ENCODE results near the gene TPRN. TPM values are rescaled to one million over a fixed set of nuclear protein-coding genes. Genes with fewer than 3 reads are reported as not detected.
A peak's percentile ranks its signal among the peaks of the same experiment; 100 is the strongest.

Gene TPRN
- total and polyA plus RNA-seq, 12 donors, result 10.2 to 31.5 (median 20.4) TPM

DNA sequence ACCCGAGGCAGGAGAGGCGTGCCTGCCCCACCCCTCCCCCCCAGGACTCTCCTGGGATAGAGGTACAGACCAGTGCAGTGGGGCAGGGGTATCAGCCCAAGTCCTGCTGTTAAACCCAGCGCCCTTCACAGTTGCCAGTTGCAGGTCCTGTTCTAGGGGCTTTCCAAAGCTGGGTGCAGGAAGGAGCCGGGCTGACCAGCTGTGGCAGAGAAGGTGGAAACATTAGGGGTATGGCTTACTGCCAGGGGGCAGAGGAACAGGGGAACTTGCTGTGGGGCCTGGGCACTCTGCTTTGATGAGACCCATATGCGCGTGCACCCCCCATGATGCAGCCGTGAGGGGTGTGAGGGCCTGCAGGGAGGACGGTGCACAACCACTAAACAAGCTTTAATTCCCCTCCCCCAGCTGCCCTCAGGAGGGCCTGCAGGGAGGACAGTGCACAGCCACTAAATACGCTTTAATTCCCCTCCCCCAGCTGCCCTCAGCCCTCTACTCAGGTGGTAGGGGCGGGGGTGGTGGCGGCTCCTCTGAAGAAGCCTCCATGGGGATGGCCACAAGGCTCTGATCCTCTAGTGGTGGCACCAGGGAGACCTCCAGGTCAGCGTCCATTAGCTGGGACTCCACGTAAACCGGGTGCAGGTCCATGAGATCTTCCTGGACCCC is 29.9 kb downstream of the TPRN start:
- ATAC-seq (no peak), DNase-seq (no peak)
- Histone ChIP-seq H3K27ac (no peak overlapping the region), H3K27me3 (peaks cover 35 to 93% (median 60%) of the 10 kb centered on the region in 7 donors), H3K4me3 (no peak overlapping the region), H3K9me3 (no peaks in the 10 kb centered on the region), H3K4me1 (peaks cover 13 to 35% (median 21%) of the 10 kb centered on the region in 9 donors), H3K36me3 (no peaks in the 10 kb centered on the region)
- no peak for TF ChIP-seq CTCF (IDR thresholded peaks at IDR 0.05)
- intact Hi-C loops (cut with DNase I), result loop anchor here in 1 of 10 donors (5.0 kb wide), 1 partner anchor 33 kb away; the partner anchor contains the start of gene GRIN1
- WGBS, 2 donors, result 41 to 43% methylated on average over 14 of the region's 14 CpGs

DNA sequence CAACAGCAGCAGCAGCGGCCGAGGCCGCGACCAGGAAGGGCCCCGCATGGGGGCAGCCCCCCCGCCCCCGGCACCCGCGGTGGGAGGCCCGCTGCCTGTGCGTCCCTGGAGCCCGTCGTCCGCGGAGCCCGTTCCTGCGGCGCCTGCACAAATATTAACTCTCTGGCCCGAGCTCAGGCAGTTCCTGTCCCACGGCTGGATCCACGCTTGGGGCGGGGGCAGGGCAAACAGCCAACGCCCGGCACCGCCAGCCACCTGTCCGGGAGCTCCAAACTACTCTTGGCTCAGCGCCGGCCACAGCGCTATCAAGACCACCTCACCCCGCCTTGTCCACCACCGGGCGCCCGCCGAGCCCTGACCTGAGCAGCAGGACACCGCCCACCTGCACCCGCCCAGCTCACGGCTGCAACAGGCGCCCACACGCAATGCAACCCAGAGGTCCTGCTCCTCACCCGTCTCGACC is 30.6 kb downstream of the TPRN start, which contains the start of gene LRRC26:
LRRC26 (minus strand) TSS at position 156 of the 463 bp plus-strand sequence; CDS start at position 48, 108 bp downstream.
- DNase-seq, result no peak
- intact Hi-C loops (cut with DNase I), result loop anchor here in 1 of 10 donors (5.0 kb wide), 1 partner anchor 33 kb away; the partner anchor contains the start of gene GRIN1
- Histone ChIP-seq H3K36me3 (no peaks in the 10 kb centered on the region), H3K4me3 (peak within 1 kb of the TSS in 9 of 10 donors; percentile 32 to 52 (median 41)), H3K9me3 (no peaks in the 10 kb centered on the region), H3K4me1 (peaks cover 13 to 32% (median 21%) of the 10 kb centered on the region in 9 donors), H3K27me3 (peaks cover 42 to 93% (median 67%) of the 10 kb centered on the region in 7 donors), H3K27ac (no peak within 1 kb of the TSS)
- no peak for TF ChIP-seq CTCF (IDR thresholded peaks at IDR 0.05)
- 7 to 8% methylated on average over 41 of the region's 41 CpGs for WGBS, 2 donors
- no peak for ATAC-seq

GRCh38 chr9:137168904-137169856 is 31.4 kb downstream of the TPRN start:
- TF ChIP-seq CTCF (IDR thresholded peaks at IDR 0.05), result no peak
- DNase-seq (no peak), ATAC-seq (peak in 6 of 8 donors; percentile 25 to 59 (median 30))
- Histone ChIP-seq H3K27me3 (peaks cover 50 to 96% (median 75%) of the 10 kb centered on the region in 7 donors), H3K27ac (no peak overlapping the region), H3K4me1 (peaks cover 13 to 30% (median 21%) of the 10 kb centered on the region in 9 donors), H3K9me3 (no peaks in the 10 kb centered on the region), H3K36me3 (no peaks in the 10 kb centered on the region), H3K4me3 (peak overlapping the region in 9 of 10 donors; percentile 32 to 52 (median 41))
- WGBS, 2 donors, result 0 to 1% methylated on average over 119 to 124 of the region's 124 CpGs
- intact Hi-C loops (cut with DNase I), result no loop called here

GRCh38 chr9:137168573-137168903 is 32.0 kb downstream of the TPRN start:
- H3K4me1 ChIP-seq, result peaks cover 13 to 29% (median 21%) of the 10 kb centered on the region in 9 donors
- ATAC-seq, result peak in 1 of 8 donors; percentile 6
- DNase-seq, result no peak
- no peaks in the 10 kb centered on the region for H3K36me3 ChIP-seq
- no peak overlapping the region for H3K27ac ChIP-seq
- no peak for TF ChIP-seq CTCF (IDR thresholded peaks at IDR 0.05)
- H3K4me3 ChIP-seq, result peak overlapping the region in 9 of 10 donors; percentile 32 to 52 (median 41)
- H3K27me3 ChIP-seq, result peaks cover 56 to 99% (median 81%) of the 10 kb centered on the region in 7 donors
- intact Hi-C loops (cut with DNase I), result no loop called here
- no peaks in the 10 kb centered on the region for H3K9me3 ChIP-seq
- WGBS, 2 donors, result 0 to 1% methylated on average over 36 of the region's 36 CpGs

All from heart right ventricle (tissue), 16 donors.